Peyer's patch (tissue), 4 donors: ENCODE data around the gene PIAS1.

Experiments
- CTCF ChIP-seq, 6 experiments: fragments of 450-650 bp in 4 of 6; fragments of 200-600 bp in 2 of 6; sonication (generic) in 1 of 6; IDR thresholded peaks; one replicate each; pipeline ENCODE4 v1.5.1; 2017 to 2019; ENCODE audit warnings: antibody characterized with exemption in 6 of 6, mild to moderate bottlenecking in 3 of 6, moderate library complexity in 1 of 6
- POLR2A ChIP-seq, 2 donors: fragments of 450-650 bp; IDR thresholded peaks; one replicate each; pipeline ENCODE4 v1.5.1; 2017; ENCODE audit warnings: antibody characterized with exemption in 2 of 2, mild to moderate bottlenecking in 2 of 2, moderate library complexity in 2 of 2

GRCh38 chr15:68114356-68114755 is 60.2 kb downstream of the PIAS1 start:
- TF ChIP-seq POLR2A (IDR thresholded peaks at IDR 0.05) (no peak), CTCF (IDR thresholded peaks at IDR 0.05) (no peak)
